Transverse colon (tissue), 3 donors: ENCODE data around the gene RPL28.

Source experiments
- CTCF ChIP-seq, 5 experiments: fragments of 200-600 bp in 3 of 5; fragments of 450-650 bp in 2 of 5; sonication (generic) in 3 of 5; IDR thresholded peaks; 1 replicate in 2 of 5; 2 replicates in 3 of 5; pipeline ENCODE4 v1.5.1; 2016 to 2017; ENCODE audit warnings: antibody characterized with exemption in 5 of 5, inconsistent platforms in 3 of 5, mild to moderate bottlenecking in 2 of 5, moderate library complexity in 1 of 5
- EP300 ChIP-seq: sonication (generic); formaldehyde crosslinking; IDR thresholded peaks from one replicate; pipeline ENCODE4 v1.6.1; 2017; ENCODE audit warnings: antibody characterized with exemption, low read depth
- POLR2A ChIP-seq: fragments of 450-650 bp; IDR thresholded peaks from one replicate; pipeline ENCODE4 v1.6.1; 2016; ENCODE audit warnings: antibody characterized with exemption, mild to moderate bottlenecking, moderate library complexity

- TF ChIP-seq CTCF (IDR thresholded peaks at IDR 0.05) (no peak), POLR2A (no peak), EP300 (no peak)
Measured at GRCh38 chr19:55373306-55373992, 12.3 kb upstream of the RPL28 start.
